ENCODE measurements around the gene PRR16. TPM values are rescaled to one million over a fixed set of nuclear protein-coding genes. Genes with fewer than 3 reads are reported as not detected.

PRR16 gene
- polyA plus RNA-seq, 2 of the 4 experiments (the other 2 are of a cell fraction), result 0.05 TPM; not detected in 1

DNA sequence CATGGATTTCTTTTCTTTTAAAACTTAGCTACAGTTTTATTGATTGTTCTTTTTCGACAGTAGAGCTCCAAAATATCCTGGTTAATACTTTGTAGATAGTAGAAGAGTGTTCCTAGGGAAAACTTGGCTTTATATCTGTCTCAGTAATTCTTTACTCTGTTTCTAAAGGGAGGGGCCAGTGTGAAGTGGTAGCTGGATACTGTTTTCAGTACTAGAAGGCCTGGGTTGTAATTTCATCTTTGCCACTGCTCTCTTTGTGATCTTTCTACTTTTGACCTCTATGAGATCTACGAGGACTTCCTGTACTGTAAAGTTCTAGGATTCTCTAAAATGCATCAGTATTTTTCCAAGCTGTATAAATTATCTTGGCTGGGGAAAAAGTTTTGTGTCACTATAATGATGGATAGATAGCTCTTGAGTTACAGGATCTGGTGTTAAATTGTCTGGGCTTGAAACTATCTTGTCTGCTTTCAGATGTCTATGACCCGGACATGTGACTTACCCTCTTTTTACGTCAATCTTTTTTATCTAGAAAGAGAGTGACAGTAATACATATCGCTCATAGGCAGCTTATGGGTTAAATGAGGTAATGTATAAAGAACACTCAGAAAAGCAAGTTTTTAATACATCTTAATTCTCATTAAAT is 53.6 kb downstream of the PRR16 start:
- Histone ChIP-seq H3K4me1 (no peaks in the 10 kb centered on the region), H3K4me2 (no peak overlapping the region), H3K4me3 (no peak overlapping the region), H3K27ac (no peak overlapping the region), H3K9me3 (no peaks in the 10 kb centered on the region)
- CTCF ChIA-PET, result no interaction called here
- FAIRE-seq, result no peak
- ATAC-seq, result no peak
- TF ChIP-seq FOXS1 (CRISPR knock-in tag; IDR thresholded peaks at IDR 0.05) (no peak), RCOR1 (IDR thresholded peaks at IDR 0.05; ENCODE audit: low read depth, low read length) (no peak), ZNF302 (CRISPR knock-in tag; IDR thresholded peaks at IDR 0.05) (no peak), BHLHE40 (IDR thresholded peaks at IDR 0.05; ENCODE audit: low read depth, low read length) (no peak)
- TF ChIP-seq, protein P1, sequence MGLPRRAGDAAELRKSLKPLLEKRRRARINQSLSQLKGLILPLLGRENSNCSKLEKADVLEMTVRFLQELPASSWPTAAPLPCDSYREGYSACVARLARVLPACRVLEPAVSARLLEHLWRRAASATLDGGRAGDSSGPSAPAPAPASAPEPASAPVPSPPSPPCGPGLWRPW (IDR thresholded peaks at IDR 0.05), result no peak
- POLR2A ChIA-PET, result no interaction called here
- DNase-seq (ENCODE audit: low read depth in 1 of 2, low spot score in 1 of 2), result no peak
- WGBS (ENCODE audit: missing lambda C conversion rate), result 23% methylated on average over 5 of the region's 5 CpGs

DNA sequence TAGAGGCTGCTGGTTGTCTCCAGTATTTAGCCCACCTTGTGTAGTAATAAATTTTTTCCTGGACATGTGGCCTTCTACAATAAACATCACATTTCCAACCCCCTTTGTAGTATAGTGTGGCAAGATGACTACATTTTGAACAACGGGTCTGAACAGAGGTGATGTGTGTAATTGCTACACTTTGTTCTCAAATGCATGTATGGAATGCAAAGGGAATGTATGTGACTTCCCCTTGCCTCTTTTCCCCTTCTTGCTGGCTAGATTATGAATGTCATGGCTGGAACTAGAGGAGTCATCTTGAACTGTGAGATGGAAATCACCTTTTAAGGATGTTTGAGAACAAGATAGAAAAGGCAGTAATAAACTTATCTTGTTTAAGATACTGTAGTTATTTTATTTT is 54.5 kb downstream of the PRR16 start:
- no peak for TF ChIP-seq EP300 (IDR thresholded peaks at IDR 0.05)
- TF ChIP-seq CEBPB (IDR thresholded peaks at IDR 0.05), result no peak
- no peak for TF ChIP-seq HOXA7 (CRISPR knock-in tag; IDR thresholded peaks at IDR 0.05)
- no peak for TF ChIP-seq CBX8 (IDR thresholded peaks at IDR 0.05)
- TF ChIP-seq, protein P2, sequence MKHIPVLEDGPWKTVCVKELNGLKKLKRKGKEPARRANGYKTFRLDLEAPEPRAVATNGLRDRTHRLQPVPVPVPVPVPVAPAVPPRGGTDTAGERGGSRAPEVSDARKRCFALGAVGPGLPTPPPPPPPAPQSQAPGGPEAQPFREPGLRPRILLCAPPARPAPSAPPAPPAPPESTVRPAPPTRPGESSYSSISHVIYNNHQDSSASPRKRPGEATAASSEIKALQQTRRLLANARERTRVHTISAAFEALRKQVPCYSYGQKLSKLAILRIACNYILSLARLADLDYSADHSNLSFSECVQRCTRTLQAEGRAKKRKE (CRISPR knock-in tag; IDR thresholded peaks at IDR 0.05; ENCODE audit: low read depth), result no peak
- no peak for TF ChIP-seq CBX2 (IDR thresholded peaks at IDR 0.05; ENCODE audit: borderline replicate concordance, low read depth)
- no peak for TF ChIP-seq ZC3H11A (IDR thresholded peaks at IDR 0.05)
- no peak for TF ChIP-seq TFCP2L1 (CRISPR knock-in tag; IDR thresholded peaks at IDR 0.05)
- TF ChIP-seq, protein P3, sequence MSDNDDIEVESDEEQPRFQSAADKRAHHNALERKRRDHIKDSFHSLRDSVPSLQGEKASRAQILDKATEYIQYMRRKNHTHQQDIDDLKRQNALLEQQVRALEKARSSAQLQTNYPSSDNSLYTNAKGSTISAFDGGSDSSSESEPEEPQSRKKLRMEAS (IDR thresholded peaks at IDR 0.05), result no peak
- no peak for TF ChIP-seq KDM1A (IDR thresholded peaks at IDR 0.05; ENCODE audit: low read depth)
- no peak for TF ChIP-seq GATA3 (IDR thresholded peaks at IDR 0.05; ENCODE audit: borderline replicate concordance)
- TF ChIP-seq NR3C1 (IDR thresholded peaks at IDR 0.05), result no peak
- no peak for TF ChIP-seq CHD4 (IDR thresholded peaks at IDR 0.05; ENCODE audit: borderline replicate concordance)
- TF ChIP-seq RCOR1 (IDR thresholded peaks at IDR 0.05; ENCODE audit: low read depth, low read length), result no peak
- no peak for TF ChIP-seq MYC (IDR thresholded peaks at IDR 0.05; ENCODE audit: borderline replicate concordance, low read length)
- TF ChIP-seq, protein P1 (IDR thresholded peaks at IDR 0.05), result no peak
- no peak for TF ChIP-seq HEYL (CRISPR knock-in tag; IDR thresholded peaks at IDR 0.05)
- TF ChIP-seq JUN (IDR thresholded peaks at IDR 0.05), result no peak
- no peak for FAIRE-seq
- DNase-seq (ENCODE audit: low read depth in 1 of 2, low spot score in 1 of 2), result no peak
- H3K4me1 ChIP-seq, result no peaks in the 10 kb centered on the region
- POLR2A ChIA-PET, result no interaction called here
- no peak overlapping the region for H3K4me3 ChIP-seq
- no peak for ATAC-seq
- H3K9me3 ChIP-seq, result no peaks in the 10 kb centered on the region
- no peak overlapping the region for H3K4me2 ChIP-seq
- H3K27ac ChIP-seq, result no peak overlapping the region
- CTCF ChIA-PET, result no interaction called here
- 5% methylated on average over 1 of the region's 1 CpG for WGBS (ENCODE audit: missing lambda C conversion rate)

DNA sequence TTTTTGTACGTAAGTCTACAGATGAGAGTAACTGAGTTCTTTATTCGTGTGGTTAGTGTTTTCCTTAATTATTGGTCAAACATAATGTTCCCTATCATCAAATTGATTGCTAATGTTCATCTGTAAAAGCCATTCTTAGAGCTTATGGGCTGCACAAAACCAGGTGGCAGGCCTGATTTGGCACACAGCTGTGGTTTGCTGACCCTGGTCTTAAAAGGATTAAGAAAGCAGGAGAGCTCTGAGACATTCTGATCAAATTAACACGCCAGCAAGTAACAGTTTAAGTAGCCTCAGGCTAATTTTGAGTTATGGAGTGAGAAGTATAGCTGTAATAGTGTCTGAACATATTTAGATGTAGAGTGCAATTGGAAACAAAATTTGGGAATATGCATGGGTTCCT is 63.2 kb downstream of the PRR16 start:
- Histone ChIP-seq H3K4me1 (no peaks in the 10 kb centered on the region), H3K9me3 (no peaks in the 10 kb centered on the region), H3K27ac (no peak overlapping the region), H3K4me2 (no peak overlapping the region), H3K4me3 (no peak overlapping the region)
- FAIRE-seq (no peak), ATAC-seq (no peak), DNase-seq (ENCODE audit: low read depth in 1 of 2, low spot score in 1 of 2) (no peak)
- WGBS (ENCODE audit: missing lambda C conversion rate), result 29% methylated on average over 3 of the region's 3 CpGs
- ChIA-PET CTCF (no interaction called here), POLR2A (no interaction called here)
- TF ChIP-seq, protein P4, sequence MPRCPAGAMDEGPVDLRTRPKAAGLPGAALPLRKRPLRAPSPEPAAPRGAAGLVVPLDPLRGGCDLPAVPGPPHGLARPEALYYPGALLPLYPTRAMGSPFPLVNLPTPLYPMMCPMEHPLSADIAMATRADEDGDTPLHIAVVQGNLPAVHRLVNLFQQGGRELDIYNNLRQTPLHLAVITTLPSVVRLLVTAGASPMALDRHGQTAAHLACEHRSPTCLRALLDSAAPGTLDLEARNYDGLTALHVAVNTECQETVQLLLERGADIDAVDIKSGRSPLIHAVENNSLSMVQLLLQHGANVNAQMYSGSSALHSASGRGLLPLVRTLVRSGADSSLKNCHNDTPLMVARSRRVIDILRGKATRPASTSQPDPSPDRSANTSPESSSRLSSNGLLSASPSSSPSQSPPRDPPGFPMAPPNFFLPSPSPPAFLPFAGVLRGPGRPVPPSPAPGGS (IDR thresholded peaks at IDR 0.05), result no peak
- TF ChIP-seq, protein P5, sequence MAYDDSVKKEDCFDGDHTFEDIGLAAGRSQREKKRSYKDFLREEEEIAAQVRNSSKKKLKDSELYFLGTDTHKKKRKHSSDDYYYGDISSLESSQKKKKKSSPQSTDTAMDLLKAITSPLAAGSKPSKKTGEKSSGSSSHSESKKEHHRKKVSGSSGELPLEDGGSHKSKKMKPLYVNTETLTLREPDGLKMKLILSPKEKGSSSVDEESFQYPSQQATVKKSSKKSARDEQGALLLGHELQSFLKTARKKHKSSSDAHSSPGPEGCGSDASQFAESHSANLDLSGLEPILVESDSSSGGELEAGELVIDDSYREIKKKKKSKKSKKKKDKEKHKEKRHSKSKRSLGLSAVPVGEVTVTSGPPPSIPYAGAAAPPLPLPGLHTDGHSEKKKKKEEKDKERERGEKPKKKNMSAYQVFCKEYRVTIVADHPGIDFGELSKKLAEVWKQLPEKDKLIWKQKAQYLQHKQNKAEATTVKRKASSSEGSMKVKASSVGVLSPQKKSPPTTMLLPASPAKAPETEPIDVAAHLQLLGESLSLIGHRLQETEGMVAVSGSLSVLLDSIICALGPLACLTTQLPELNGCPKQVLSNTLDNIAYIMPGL (CRISPR knock-in tag; IDR thresholded peaks at IDR 0.05; ENCODE audit: borderline replicate concordance), result no peak
- TF ChIP-seq EHMT2 (IDR thresholded peaks at IDR 0.05; ENCODE audit: low read depth), result no peak
- TF ChIP-seq, protein P6, sequence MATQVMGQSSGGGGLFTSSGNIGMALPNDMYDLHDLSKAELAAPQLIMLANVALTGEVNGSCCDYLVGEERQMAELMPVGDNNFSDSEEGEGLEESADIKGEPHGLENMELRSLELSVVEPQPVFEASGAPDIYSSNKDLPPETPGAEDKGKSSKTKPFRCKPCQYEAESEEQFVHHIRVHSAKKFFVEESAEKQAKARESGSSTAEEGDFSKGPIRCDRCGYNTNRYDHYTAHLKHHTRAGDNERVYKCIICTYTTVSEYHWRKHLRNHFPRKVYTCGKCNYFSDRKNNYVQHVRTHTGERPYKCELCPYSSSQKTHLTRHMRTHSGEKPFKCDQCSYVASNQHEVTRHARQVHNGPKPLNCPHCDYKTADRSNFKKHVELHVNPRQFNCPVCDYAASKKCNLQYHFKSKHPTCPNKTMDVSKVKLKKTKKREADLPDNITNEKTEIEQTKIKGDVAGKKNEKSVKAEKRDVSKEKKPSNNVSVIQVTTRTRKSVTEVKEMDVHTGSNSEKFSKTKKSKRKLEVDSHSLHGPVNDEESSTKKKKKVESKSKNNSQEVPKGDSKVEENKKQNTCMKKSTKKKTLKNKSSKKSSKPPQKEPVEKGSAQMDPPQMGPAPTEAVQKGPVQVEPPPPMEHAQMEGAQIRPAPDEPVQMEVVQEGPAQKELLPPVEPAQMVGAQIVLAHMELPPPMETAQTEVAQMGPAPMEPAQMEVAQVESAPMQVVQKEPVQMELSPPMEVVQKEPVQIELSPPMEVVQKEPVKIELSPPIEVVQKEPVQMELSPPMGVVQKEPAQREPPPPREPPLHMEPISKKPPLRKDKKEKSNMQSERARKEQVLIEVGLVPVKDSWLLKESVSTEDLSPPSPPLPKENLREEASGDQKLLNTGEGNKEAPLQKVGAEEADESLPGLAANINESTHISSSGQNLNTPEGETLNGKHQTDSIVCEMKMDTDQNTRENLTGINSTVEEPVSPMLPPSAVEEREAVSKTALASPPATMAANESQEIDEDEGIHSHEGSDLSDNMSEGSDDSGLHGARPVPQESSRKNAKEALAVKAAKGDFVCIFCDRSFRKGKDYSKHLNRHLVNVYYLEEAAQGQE (IDR thresholded peaks at IDR 0.05), result no peak
- no peak for TF ChIP-seq SREBF2 (IDR thresholded peaks at IDR 0.05)
- TF ChIP-seq KDM1A (IDR thresholded peaks at IDR 0.05; ENCODE audit: low read depth), result no peak
- no peak for TF ChIP-seq SMC3 (IDR thresholded peaks at IDR 0.05)
- TF ChIP-seq ESRRA (IDR thresholded peaks at IDR 0.05; ENCODE audit: borderline replicate concordance, low read length), result no peak
